Measurements from ENCODE around the gene RADIL.

Gene RADIL

GRCh38 chr7:4763091-4763793 is 120.3 kb downstream of the RADIL start:
- no peak for DNase-seq (ENCODE audit: low read depth in 1 of 2, low spot score in 1 of 2)

- DNase-seq (ENCODE audit: low read depth in 1 of 2, low spot score in 1 of 2), result no peak
Observed at GRCh38 chr7:4762121-4763055, 121.1 kb downstream of the RADIL start.

GRCh38 chr7:4760952-4761351 is 122.6 kb downstream of the RADIL start:
- no peak for DNase-seq (ENCODE audit: low read depth in 1 of 2, low spot score in 1 of 2)

- no peak for DNase-seq (ENCODE audit: low read depth in 1 of 2, low spot score in 1 of 2)
Observed at GRCh38 chr7:4759211-4759610, 124.3 kb downstream of the RADIL start.

- no peak for DNase-seq (ENCODE audit: low read depth in 1 of 2, low spot score in 1 of 2)
Observed at GRCh38 chr7:4758791-4759190, 124.7 kb downstream of the RADIL start.

- no peak for DNase-seq (ENCODE audit: low read depth in 1 of 2, low spot score in 1 of 2)
Observed at GRCh38 chr7:4758111-4758510, 125.4 kb downstream of the RADIL start.

- no peak for DNase-seq (ENCODE audit: low read depth in 1 of 2, low spot score in 1 of 2)
Observed at GRCh38 chr7:4755045-4755444, 128.5 kb downstream of the RADIL start.

- no peak for DNase-seq (ENCODE audit: low read depth in 1 of 2, low spot score in 1 of 2)
Observed at GRCh38 chr7:4754433-4755010, 129.0 kb downstream of the RADIL start.

GRCh38 chr7:4753598-4754432 is 129.7 kb downstream of the RADIL start:
- DNase-seq (ENCODE audit: low read depth in 1 of 2, low spot score in 1 of 2), result peak; percentile 67 to 83

- DNase-seq (ENCODE audit: low read depth in 1 of 2, low spot score in 1 of 2), result no peak
Observed at GRCh38 chr7:4751398-4751947, 132.0 kb downstream of the RADIL start.

GRCh38 chr7:4749798-4750197 is 133.7 kb downstream of the RADIL start:
- DNase-seq (ENCODE audit: low read depth in 1 of 2, low spot score in 1 of 2), result no peak

- no peak for DNase-seq (ENCODE audit: low read depth in 1 of 2, low spot score in 1 of 2)
Observed at GRCh38 chr7:4749363-4749762, 134.2 kb downstream of the RADIL start.
